Gastrocnemius medialis (tissue), 4 donors: ENCODE results near the gene UBL4A.

Source experiments
- POLR2A ChIP-seq, 2 donors: fragments of 450-650 bp; IDR thresholded peaks; one replicate each; pipeline ENCODE4 v1.6.1; 2017; ENCODE audit warnings: antibody characterized with exemption in 2 of 2, mild to moderate bottlenecking in 2 of 2, moderate library complexity in 2 of 2
- TF ChIP-seq, protein P1 (sequence below), 5 experiments: fragments of 450-650 bp in 3 of 5; fragments of 200-600 bp in 2 of 5; sonication (generic) in 2 of 5; IDR thresholded peaks in 4 of 5; conservative IDR thresholded peaks in 1 of 5; 1 replicate in 4 of 5; 2 replicates in 1 of 5; pipeline ENCODE4 v1.5.1; 2016 to 2019; ENCODE audit warnings: antibody characterized with exemption in 5 of 5, mild to moderate bottlenecking in 3 of 5, moderate library complexity in 3 of 5

DNA sequence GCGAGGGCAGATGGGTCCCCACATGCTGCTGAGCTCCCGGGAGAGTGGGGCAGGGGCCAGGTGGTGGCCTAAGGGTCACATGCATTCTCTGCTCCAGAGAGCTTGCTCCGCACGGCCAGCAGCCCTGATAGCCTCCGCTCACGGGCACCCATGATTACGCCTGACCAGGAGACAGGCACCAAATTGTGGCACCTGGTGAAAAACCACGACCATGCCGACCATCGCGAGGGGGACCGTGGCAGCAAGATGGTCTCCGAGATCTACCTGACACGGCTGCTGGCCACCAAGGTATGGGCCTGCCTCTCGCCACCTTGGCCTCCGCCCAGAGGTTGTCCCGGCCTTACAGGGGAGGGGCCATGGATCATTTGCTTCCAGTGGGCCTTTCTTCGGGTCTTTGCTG is 16.5 kb downstream of the UBL4A start:
- no peak for TF ChIP-seq POLR2A (IDR thresholded peaks at IDR 0.05)
- TF ChIP-seq, protein P1, sequence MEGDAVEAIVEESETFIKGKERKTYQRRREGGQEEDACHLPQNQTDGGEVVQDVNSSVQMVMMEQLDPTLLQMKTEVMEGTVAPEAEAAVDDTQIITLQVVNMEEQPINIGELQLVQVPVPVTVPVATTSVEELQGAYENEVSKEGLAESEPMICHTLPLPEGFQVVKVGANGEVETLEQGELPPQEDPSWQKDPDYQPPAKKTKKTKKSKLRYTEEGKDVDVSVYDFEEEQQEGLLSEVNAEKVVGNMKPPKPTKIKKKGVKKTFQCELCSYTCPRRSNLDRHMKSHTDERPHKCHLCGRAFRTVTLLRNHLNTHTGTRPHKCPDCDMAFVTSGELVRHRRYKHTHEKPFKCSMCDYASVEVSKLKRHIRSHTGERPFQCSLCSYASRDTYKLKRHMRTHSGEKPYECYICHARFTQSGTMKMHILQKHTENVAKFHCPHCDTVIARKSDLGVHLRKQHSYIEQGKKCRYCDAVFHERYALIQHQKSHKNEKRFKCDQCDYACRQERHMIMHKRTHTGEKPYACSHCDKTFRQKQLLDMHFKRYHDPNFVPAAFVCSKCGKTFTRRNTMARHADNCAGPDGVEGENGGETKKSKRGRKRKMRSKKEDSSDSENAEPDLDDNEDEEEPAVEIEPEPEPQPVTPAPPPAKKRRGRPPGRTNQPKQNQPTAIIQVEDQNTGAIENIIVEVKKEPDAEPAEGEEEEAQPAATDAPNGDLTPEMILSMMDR (IDR thresholded peaks at IDR 0.05 in 4 of 5, conservative IDR thresholded peaks at IDR 0.05 in 1 of 5): no peak
